SJCRH30 (cell line): Measurements from ENCODE around the gene CACUL1. TPM values are rescaled to one million over a fixed set of nuclear protein-coding genes. Genes with fewer than 3 reads are reported as not detected.

Source experiments
- DNase-seq, 2 experiments: peaks; one replicate each; pipeline ENCODE4 v3.0.0-alpha.2; 2015 to 2020
- H3K27ac ChIP-seq: fragments of 250-450 bp; sonication (Bioruptor Pico); 2 replicates; pipeline ENCODE4 v1.5.1; 2020; ENCODE audit warnings: mild to moderate bottlenecking, moderate library complexity
- H3K27me3 ChIP-seq: fragments of 250-450 bp; sonication (Bioruptor Pico); 2 replicates; pipeline ENCODE4 v1.5.1; 2020; ENCODE audit warnings: mild to moderate bottlenecking, moderate library complexity
- H3K36me3 ChIP-seq: fragments of 250-450 bp; sonication (Bioruptor Pico); 2 replicates; pipeline ENCODE4 v1.5.1; 2020; ENCODE audit warnings: mild to moderate bottlenecking, moderate library complexity
- H3K4me1 ChIP-seq: fragments of 250-450 bp; sonication (Bioruptor Pico); 2 replicates; pipeline ENCODE4 v1.5.1; 2020; ENCODE audit warnings: mild to moderate bottlenecking, moderate library complexity
- H3K4me3 ChIP-seq: fragments of 250-450 bp; sonication (Bioruptor Pico); 2 replicates; pipeline ENCODE4 v1.5.1; 2020; ENCODE audit warnings: mild to moderate bottlenecking, moderate library complexity
- H3K9me3 ChIP-seq: fragments of 250-450 bp; sonication (Bioruptor Pico); replicated peaks from 2 replicates; pipeline ENCODE4 v1.5.1; 2020; ENCODE audit warnings: mild to moderate bottlenecking, moderate library complexity
- total RNA-seq: library from RNA; depleted of rRNA; stranded (reverse); fragments of >200 nt; shearing (Covaris generic); gene quantifications from 2 replicates; pipeline ENCODE4 v1.2.3, GENCODE V29; 2014

Gene CACUL1
- total RNA-seq, 1 experiment from 2014 or later = 52.7 TPM

GRCh38 chr10:118730756-118731456 is 23.9 kb downstream of the CACUL1 start:
- Histone ChIP-seq H3K36me3 (peaks cover 6% of the 10 kb centered on the region), H3K9me3 (no peaks in the 10 kb centered on the region), H3K4me1 (0 out of 2 replicates have a peak, but pooled peaks cover 1% of the 10 kb centered on the region), H3K4me3 (no peak overlapping the region), H3K27me3 (no peaks in the 10 kb centered on the region), H3K27ac (no peak overlapping the region)
- no peak for DNase-seq

- Histone ChIP-seq H3K36me3 (peaks cover 6% of the 10 kb centered on the region), H3K27ac (no peak overlapping the region)
- DNase-seq = no peak
Observed at GRCh38 chr10:118729641-118730258, 25.0 kb downstream of the CACUL1 start.

GRCh38 chr10:118729200-118729599 is 25.6 kb downstream of the CACUL1 start:
- H3K9me3 ChIP-seq = no peaks in the 10 kb centered on the region
- H3K36me3 ChIP-seq = peaks cover 6% of the 10 kb centered on the region
- no peak for DNase-seq
- H3K4me3 ChIP-seq = no peak overlapping the region
- H3K27ac ChIP-seq = no peak overlapping the region
- no peaks in the 10 kb centered on the region for H3K27me3 ChIP-seq
- 0 out of 2 replicates have a peak, but pooled peaks cover 2% of the 10 kb centered on the region for H3K4me1 ChIP-seq

More at GRCh38 chr10:118729641-118730258, 25.0 kb downstream of the CACUL1 start:
- Histone ChIP-seq H3K27me3 (no peaks in the 10 kb centered on the region), H3K4me3 (no peak overlapping the region), H3K4me1 (0 out of 2 replicates have a peak, but pooled peaks cover 2% of the 10 kb centered on the region), H3K9me3 (no peaks in the 10 kb centered on the region)

GRCh38 chr10:118725886-118726500 is 28.8 kb downstream of the CACUL1 start:
- H3K36me3 ChIP-seq = peaks cover 6% of the 10 kb centered on the region
- DNase-seq = no peak
- H3K9me3 ChIP-seq = no peaks in the 10 kb centered on the region
- no peak overlapping the region for H3K27ac ChIP-seq
- no peak overlapping the region for H3K4me3 ChIP-seq
- H3K4me1 ChIP-seq = 0 out of 2 replicates have a peak, but pooled peaks cover 2% of the 10 kb centered on the region
- H3K27me3 ChIP-seq = no peaks in the 10 kb centered on the region

GRCh38 chr10:118723466-118723865 is 31.3 kb downstream of the CACUL1 start:
- no peak for DNase-seq
- peaks cover 6% of the 10 kb centered on the region for H3K36me3 ChIP-seq

GRCh38 chr10:118721539-118721876 is 33.3 kb downstream of the CACUL1 start:
- H3K4me1 ChIP-seq = 0 out of 2 replicates have a peak, but pooled peaks cover 2% of the 10 kb centered on the region
- H3K9me3 ChIP-seq = no peaks in the 10 kb centered on the region
- no peaks in the 10 kb centered on the region for H3K27me3 ChIP-seq
- no peaks in the 10 kb centered on the region for H3K36me3 ChIP-seq
- no peak overlapping the region for H3K27ac ChIP-seq
- peak in 1 of 2 experiments; percentile 9 for DNase-seq
- no peak overlapping the region for H3K4me3 ChIP-seq

More at GRCh38 chr10:118723466-118723865, 31.3 kb downstream of the CACUL1 start:
- Histone ChIP-seq H3K27me3 (no peaks in the 10 kb centered on the region), H3K4me3 (no peak overlapping the region), H3K9me3 (no peaks in the 10 kb centered on the region), H3K27ac (no peak overlapping the region), H3K4me1 (0 out of 2 replicates have a peak, but pooled peaks cover 2% of the 10 kb centered on the region)

- no peaks in the 10 kb centered on the region for H3K36me3 ChIP-seq
- no peak overlapping the region for H3K27ac ChIP-seq
- H3K27me3 ChIP-seq = no peaks in the 10 kb centered on the region
- no peaks in the 10 kb centered on the region for H3K9me3 ChIP-seq
- no peak overlapping the region for H3K4me3 ChIP-seq
- DNase-seq = peak; percentile 22 to 80
- 0 out of 2 replicates have a peak, but pooled peaks cover 1% of the 10 kb centered on the region for H3K4me1 ChIP-seq
Observed at GRCh38 chr10:118720685-118721538, 33.9 kb downstream of the CACUL1 start.

- Histone ChIP-seq H3K27ac (no peak overlapping the region), H3K27me3 (no peaks in the 10 kb centered on the region), H3K36me3 (no peaks in the 10 kb centered on the region; the same call in 1 of the 2 replicates), H3K4me1 (no peaks in the 10 kb centered on the region), H3K4me3 (no peak overlapping the region), H3K9me3 (no peaks in the 10 kb centered on the region)
- DNase-seq = no peak
Observed at GRCh38 chr10:118714366-118714765, 40.4 kb downstream of the CACUL1 start.

- H3K36me3 ChIP-seq = no peaks in the 10 kb centered on the region; the same call in 1 of the 2 replicates
- DNase-seq = no peak
- H3K4me1 ChIP-seq = no peaks in the 10 kb centered on the region
- H3K27me3 ChIP-seq = no peaks in the 10 kb centered on the region
- no peak overlapping the region for H3K27ac ChIP-seq
- H3K4me3 ChIP-seq = no peak overlapping the region
- no peaks in the 10 kb centered on the region for H3K9me3 ChIP-seq
Observed at GRCh38 chr10:118712930-118713634, 41.7 kb downstream of the CACUL1 start.

GRCh38 chr10:118712080-118712479 is 42.7 kb downstream of the CACUL1 start:
- DNase-seq = no peak
- no peaks in the 10 kb centered on the region for H3K9me3 ChIP-seq
- no peaks in the 10 kb centered on the region for H3K27me3 ChIP-seq
- no peak overlapping the region for H3K27ac ChIP-seq
- H3K4me1 ChIP-seq = no peaks in the 10 kb centered on the region
- no peak overlapping the region for H3K4me3 ChIP-seq
- H3K36me3 ChIP-seq = peaks cover 3% of the 10 kb centered on the region; the same call in 1 of the 2 replicates

GRCh38 chr10:118710487-118710886 is 44.3 kb downstream of the CACUL1 start:
- peak in 1 of 2 experiments; percentile 4 for DNase-seq
- Histone ChIP-seq H3K4me1 (no peaks in the 10 kb centered on the region), H3K27me3 (no peaks in the 10 kb centered on the region), H3K4me3 (no peak overlapping the region), H3K27ac (no peak overlapping the region), H3K36me3 (peaks cover 8% of the 10 kb centered on the region; the same call in 1 of the 2 replicates), H3K9me3 (no peaks in the 10 kb centered on the region)

- peaks cover 10% of the 10 kb centered on the region; the same call in 1 of the 2 replicates for H3K36me3 ChIP-seq
- no peak for DNase-seq
- H3K27me3 ChIP-seq = no peaks in the 10 kb centered on the region
Observed at GRCh38 chr10:118708571-118708970, 46.2 kb downstream of the CACUL1 start.

GRCh38 chr10:118704711-118705110 is 50.1 kb downstream of the CACUL1 start:
- Histone ChIP-seq H3K36me3 (peaks cover 16% of the 10 kb centered on the region), H3K4me3 (no peak overlapping the region), H3K9me3 (no peaks in the 10 kb centered on the region), H3K27me3 (no peaks in the 10 kb centered on the region), H3K27ac (no peak overlapping the region), H3K4me1 (no peaks in the 10 kb centered on the region)
- no peak for DNase-seq

More at GRCh38 chr10:118708571-118708970, 46.2 kb downstream of the CACUL1 start:
- H3K4me3 ChIP-seq = no peak overlapping the region
- H3K9me3 ChIP-seq = no peaks in the 10 kb centered on the region
- H3K27ac ChIP-seq = no peak overlapping the region
- no peaks in the 10 kb centered on the region for H3K4me1 ChIP-seq
